ENCODE data around the gene CTRL.

The CTRL gene

GRCh38 chr16:67914758-67915495 lies 16.7 kb downstream of the CTRL start:
- H3K9me3 ChIP-seq (ENCODE audit: severe bottlenecking): no peaks in the 10 kb centered on the region
- no peaks in the 10 kb centered on the region for H3K27me3 ChIP-seq (ENCODE audit: insufficient read depth, poor library complexity, severe bottlenecking)
- no peak for TF ChIP-seq CTCF (IDR thresholded peaks at IDR 0.05; ENCODE audit: poor library complexity, severe bottlenecking)
- DNase-seq (ENCODE audit: low spot score) (no peak), ATAC-seq (ENCODE audit: low read depth) (no peak)
- H3K27ac ChIP-seq (ENCODE audit: poor library complexity, severe bottlenecking): no peak overlapping the region
- H3K36me3 ChIP-seq (ENCODE audit: low read depth): peaks cover 14% of the 10 kb centered on the region; the same call in 1 of the 2 replicates
- H3K4me3 ChIP-seq (ENCODE audit: severe bottlenecking): no peak overlapping the region
- H3K4me1 ChIP-seq (ENCODE audit: insufficient read depth, poor library complexity, severe bottlenecking): peaks cover 6% of the 10 kb centered on the region

GRCh38 chr16:67910158-67910557 lies 21.5 kb downstream of the CTRL start:
- no peak for DNase-seq (ENCODE audit: low spot score)

GRCh38 chr16:67909056-67909742 lies 22.5 kb downstream of the CTRL start:
- H3K4me1 ChIP-seq (ENCODE audit: insufficient read depth, poor library complexity, severe bottlenecking): no peaks in the 10 kb centered on the region
- no peaks in the 10 kb centered on the region for H3K27me3 ChIP-seq (ENCODE audit: insufficient read depth, poor library complexity, severe bottlenecking)
- H3K36me3 ChIP-seq (ENCODE audit: low read depth): peaks cover 19% of the 10 kb centered on the region; the same call in 1 of the 2 replicates
- no peak overlapping the region for H3K4me3 ChIP-seq (ENCODE audit: severe bottlenecking)
- H3K27ac ChIP-seq (ENCODE audit: poor library complexity, severe bottlenecking): no peak overlapping the region
- TF ChIP-seq CTCF (IDR thresholded peaks at IDR 0.05; ENCODE audit: poor library complexity, severe bottlenecking): no peak
- ATAC-seq (ENCODE audit: low read depth): no peak
- DNase-seq (ENCODE audit: low spot score): no peak
- no peaks in the 10 kb centered on the region for H3K9me3 ChIP-seq (ENCODE audit: severe bottlenecking)

More at GRCh38 chr16:67910158-67910557, 21.5 kb downstream of the CTRL start:
- Histone ChIP-seq H3K4me1 (ENCODE audit: insufficient read depth, poor library complexity, severe bottlenecking) (no peaks in the 10 kb centered on the region), H3K9me3 (ENCODE audit: severe bottlenecking) (no peaks in the 10 kb centered on the region), H3K36me3 (ENCODE audit: low read depth) (peaks cover 19% of the 10 kb centered on the region; the same call in 1 of the 2 replicates), H3K27ac (ENCODE audit: poor library complexity, severe bottlenecking) (no peak overlapping the region), H3K27me3 (ENCODE audit: insufficient read depth, poor library complexity, severe bottlenecking) (no peaks in the 10 kb centered on the region), H3K4me3 (ENCODE audit: severe bottlenecking) (no peak overlapping the region)
- TF ChIP-seq CTCF (IDR thresholded peaks at IDR 0.05; ENCODE audit: poor library complexity, severe bottlenecking): peak; percentile 14
- ATAC-seq (ENCODE audit: low read depth): peak; percentile 93

GRCh38 chr16:67907397-67908180 lies 24.1 kb downstream of the CTRL start:
- no peak for DNase-seq (ENCODE audit: low spot score)
- Histone ChIP-seq H3K27ac (ENCODE audit: poor library complexity, severe bottlenecking) (no peak overlapping the region), H3K4me1 (ENCODE audit: insufficient read depth, poor library complexity, severe bottlenecking) (no peaks in the 10 kb centered on the region), H3K27me3 (ENCODE audit: insufficient read depth, poor library complexity, severe bottlenecking) (no peaks in the 10 kb centered on the region), H3K4me3 (ENCODE audit: severe bottlenecking) (no peak overlapping the region), H3K9me3 (ENCODE audit: severe bottlenecking) (no peaks in the 10 kb centered on the region), H3K36me3 (ENCODE audit: low read depth) (peaks cover 23% of the 10 kb centered on the region; the same call in 1 of the 2 replicates)
- no peak for ATAC-seq (ENCODE audit: low read depth)
- no peak for TF ChIP-seq CTCF (IDR thresholded peaks at IDR 0.05; ENCODE audit: poor library complexity, severe bottlenecking)
